Smooth muscle cell (in vitro differentiated cells): ENCODE data around the gene AKAP9. TPM values are rescaled to one million over a fixed set of nuclear protein-coding genes. Genes with fewer than 3 reads are reported as not detected.
"Not testable (repeated sequence)": the region's sequence is repeated elsewhere in the genome, so short reads cannot be mapped to it uniquely, and the experiment has no call there.

ENCODE experiments used
- DNase-seq: peaks from one replicate; lab custom pipeline; 2025; ENCODE audit not compliant: unreplicated experiment; lab: John Stamatoyannopoulos, UW
- H2AFZ ChIP-seq: fragments of 200-600 bp; sonication (generic); 2 replicates; pipeline ENCODE4 v1.6.0; 2016; ENCODE audit warnings: antibody characterized with exemption, low read depth, mild to moderate bottlenecking
- H3F3A ChIP-seq: fragments of 200-600 bp; sonication (generic); 2 replicates; pipeline ENCODE4 v1.6.0; 2017; ENCODE audit warnings: antibody characterized with exemption, low read depth
- H3K27ac ChIP-seq: fragments of 200-600 bp; sonication (generic); 2 replicates; pipeline ENCODE4 v1.5.1; 2016; ENCODE audit warnings: low read depth, mild to moderate bottlenecking
- H3K27me3 ChIP-seq: fragments of 200-600 bp; sonication (generic); 2 replicates; pipeline ENCODE4 v1.6.1; 2016; ENCODE audit warnings: low read depth, mild to moderate bottlenecking
- H3K36me3 ChIP-seq: fragments of 200-600 bp; sonication (generic); 2 replicates; pipeline ENCODE4 v1.5.1; 2016; ENCODE audit warnings: low read depth
- H3K4me1 ChIP-seq: fragments of 200-600 bp; sonication (generic); 2 replicates; pipeline ENCODE4 v1.5.1; 2016; ENCODE audit warnings: low read depth
- H3K4me2 ChIP-seq: fragments of 200-600 bp; sonication (generic); 2 replicates; pipeline ENCODE4 v1.6.0; 2016; ENCODE audit warnings: mild to moderate bottlenecking
- H3K4me3 ChIP-seq: fragments of 200-600 bp; sonication (generic); 2 replicates; pipeline ENCODE4 v1.5.1; 2016; ENCODE audit warnings: mild to moderate bottlenecking
- H3K79me2 ChIP-seq: fragments of 200-600 bp; sonication (generic); 2 replicates; pipeline ENCODE4 v1.6.0; 2016; ENCODE audit warnings: low read depth, mild to moderate bottlenecking
- H3K9ac ChIP-seq: fragments of 200-600 bp; sonication (generic); 2 replicates; pipeline ENCODE4 v1.6.0; 2016; ENCODE audit warnings: low read depth
- H3K9me3 ChIP-seq: fragments of 200-600 bp; sonication (generic); replicated peaks from 2 replicates; pipeline ENCODE4 v1.5.1; 2016; ENCODE audit warnings: low read depth
- H4K20me1 ChIP-seq: fragments of 200-600 bp; sonication (generic); 2 replicates; pipeline ENCODE4 v1.6.0; 2016; ENCODE audit warnings: low read depth
- CTCF ChIP-seq: fragments of 200-600 bp; sonication (generic); IDR thresholded peaks from 2 replicates; pipeline ENCODE4 v1.5.1; 2017; ENCODE audit warnings: borderline replicate concordance, mild to moderate bottlenecking, antibody characterized with exemption; ENCODE audit not compliant: insufficient read depth, poor library complexity, severe bottlenecking
- WGBS: methylation state at CpG from one replicate; pipeline ENCODE4 v1.1.7; 2016; ENCODE audit warnings: low lambda C conversion rate; 5-methylcytosine and 5-hydroxymethylcytosine counted together
- polyA plus RNA-seq: library from polyadenylated mRNA; unstranded; fragments of >200 nt; fragmentation: Nextera tagmentation; extraction: Ambion mirVana; gene quantifications from 2 replicates; pipeline ENCODE4 v1.2.1, GENCODE V29; 2016
- total RNA-seq: library from RNA; depleted of rRNA; stranded (reverse); fragments of >200 nt; gene quantifications from 2 replicates; pipeline ENCODE4 v1.2.3, GENCODE V29; 2014

The AKAP9 gene
- total RNA-seq (57.8 and 62.7 TPM in 2 replicates), polyA plus RNA-seq (41.7 and 66.3 TPM in 2 replicates)

GRCh38 chr7:91940572-91941341 is at the start of gene AKAP9:
TSS of gene AKAP9 (plus strand) at chr7:91940862. CDS start at chr7:91941100, 238 bp downstream.
- H3K27ac ChIP-seq = peak within 1 kb of the TSS; percentile 86
- H3F3A ChIP-seq = no peaks in the 10 kb centered on the region
- H3K4me1 ChIP-seq = peaks cover 15% of the 10 kb centered on the region
- peak; percentile 48 for DNase-seq
- whole genome bisulfite sequencing = 1% methylated on average over 46 of the region's 59 CpGs
- H3K36me3 ChIP-seq = no peaks in the 10 kb centered on the region
- H3K9me3 ChIP-seq = no peaks in the 10 kb centered on the region
- H3K79me2 ChIP-seq = peaks cover 40% of the 10 kb centered on the region
- TF ChIP-seq CTCF = no peak
- no peaks in the 10 kb centered on the region for H3K27me3 ChIP-seq
- H3K9ac ChIP-seq = peak within 1 kb of the TSS; percentile 90
- peak within 1 kb of the TSS; percentile 95 for H2AFZ ChIP-seq
- H3K4me3 ChIP-seq = peak within 1 kb of the TSS; percentile 86
- peaks cover 40% of the 10 kb centered on the region for H4K20me1 ChIP-seq
- peak within 1 kb of the TSS; percentile 88 for H3K4me2 ChIP-seq

DNA sequence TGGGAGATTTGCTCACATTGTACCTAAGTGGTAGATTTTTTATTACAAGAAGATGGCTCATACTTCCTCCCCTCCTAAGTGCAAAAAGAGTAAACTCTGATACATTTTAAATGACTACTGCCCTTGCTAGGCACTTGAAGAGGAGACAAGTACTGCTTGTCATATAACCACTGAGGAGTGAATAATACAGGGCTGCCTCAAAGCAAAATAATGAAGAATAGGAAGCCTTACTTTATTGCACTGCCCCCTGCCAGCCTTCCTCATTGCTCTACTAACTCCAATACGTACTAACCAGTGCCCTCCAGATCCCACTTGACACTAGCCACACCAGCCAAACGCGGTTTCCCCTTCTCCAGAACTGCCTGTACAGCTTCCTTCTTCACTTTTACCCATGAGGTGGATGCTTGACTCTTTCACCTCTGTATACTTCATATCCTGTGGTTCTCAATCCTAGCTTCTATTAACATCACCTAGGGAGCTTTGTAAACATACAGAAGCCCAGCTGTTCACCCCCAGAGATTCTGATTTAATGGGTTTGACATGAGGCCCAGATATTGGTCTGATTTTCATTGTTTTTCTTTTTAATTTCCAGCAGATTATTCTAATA is 48.5 kb upstream of the AKAP9 start:
- Histone ChIP-seq H3K4me2 (no peak overlapping the region), H3K4me1 (peaks cover 48% of the 10 kb centered on the region), H3K79me2 (no peaks in the 10 kb centered on the region), H2AFZ (no peak overlapping the region), H3K27me3 (no peaks in the 10 kb centered on the region), H3K9ac (no peak overlapping the region), H4K20me1 (no peaks in the 10 kb centered on the region), H3F3A (no peaks in the 10 kb centered on the region), H3K36me3 (no peaks in the 10 kb centered on the region), H3K9me3 (no peaks in the 10 kb centered on the region), H3K27ac (peak overlapping the region; percentile 51), H3K4me3 (no peak overlapping the region)
- no peak for TF ChIP-seq CTCF
- 62% methylated on average over 3 of the region's 3 CpGs for WGBS
- no peak for DNase-seq

DNA sequence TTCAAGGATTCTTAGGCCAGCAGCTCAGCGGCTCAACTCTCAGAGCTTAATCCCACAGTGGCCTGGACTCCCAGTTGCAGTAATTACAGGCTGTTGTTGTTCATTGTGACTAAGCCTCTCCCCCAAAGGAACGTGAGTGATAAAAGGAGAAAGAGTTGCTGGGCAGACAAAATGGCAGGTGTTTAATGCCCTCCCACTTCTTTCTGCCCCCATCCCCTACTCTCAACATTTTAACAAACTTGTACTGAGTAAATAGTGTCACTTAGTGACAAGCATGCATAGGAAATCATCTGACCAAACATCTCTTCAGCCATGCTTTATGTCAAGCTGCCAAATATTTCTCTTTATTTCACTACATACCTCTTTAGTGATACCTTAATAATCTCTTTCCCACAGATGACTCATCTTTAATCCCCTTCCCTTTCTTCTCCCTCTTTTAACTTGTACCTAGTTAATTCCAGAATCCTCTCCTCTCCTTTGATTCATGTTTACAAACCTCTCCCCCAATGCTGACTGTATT is 47.8 kb upstream of the AKAP9 start:
- DNase-seq = no peak
- H4K20me1 ChIP-seq = no peaks in the 10 kb centered on the region
- H3K4me3 ChIP-seq = no peak overlapping the region
- WGBS = 6% methylated on average over 2 of the region's 2 CpGs
- H3K4me2 ChIP-seq = no peak overlapping the region
- no peak overlapping the region for H2AFZ ChIP-seq
- no peaks in the 10 kb centered on the region for H3K36me3 ChIP-seq
- no peaks in the 10 kb centered on the region for H3K9me3 ChIP-seq
- TF ChIP-seq CTCF = no peak
- peaks cover 48% of the 10 kb centered on the region for H3K4me1 ChIP-seq
- H3K27me3 ChIP-seq = no peaks in the 10 kb centered on the region
- H3K27ac ChIP-seq = peak overlapping the region; percentile 51
- H3K9ac ChIP-seq = no peak overlapping the region
- no peaks in the 10 kb centered on the region for H3F3A ChIP-seq
- H3K79me2 ChIP-seq = no peaks in the 10 kb centered on the region

- Histone ChIP-seq H3K4me1 (peaks cover 48% of the 10 kb centered on the region), H3K27ac (peak overlapping the region; percentile 51)
- not testable (repeated sequence) for H3K9me3 ChIP-seq, H4K20me1 ChIP-seq, DNase-seq, H2AFZ ChIP-seq, H3F3A ChIP-seq, H3K79me2 ChIP-seq, H3K36me3 ChIP-seq, H3K4me2 ChIP-seq, H3K4me3 ChIP-seq, H3K27me3 ChIP-seq, H3K9ac ChIP-seq
- WGBS = 85% methylated on average over 5 of the region's 5 CpGs
Observed at GRCh38 chr7:91893699-91894098, 47.0 kb upstream of the AKAP9 start.
